ENCODE results near the gene TAS1R1.

- TF ChIP-seq ZNF274 (IDR thresholded peaks at IDR 0.05; ENCODE audit: low read depth, low read length), result no peak
- no peak for TF ChIP-seq YY1 (IDR thresholded peaks at IDR 0.05; ENCODE audit: insufficient read depth, insufficient read length)
- no peak for TF ChIP-seq SUZ12 (IDR thresholded peaks at IDR 0.05; ENCODE audit: extremely low read depth, insufficient read depth, insufficient read length)
Observed at GRCh38 chr1:6511561-6512244, 43.4 kb upstream of the TAS1R1 start.
